CD4-positive, alpha-beta T cell (primary cell): ENCODE results near the gene PTPRD. TPM values are rescaled to one million over a fixed set of nuclear protein-coding genes. Genes with fewer than 3 reads are reported as not detected.

ENCODE experiments used
- ATAC-seq: fragments of 200-7000 bp; cut with Tn5 transposase; one replicate; pipeline ENCODE4 v1.10.0; 2022; ENCODE audit warnings: mild to moderate bottlenecking; ENCODE audit not compliant: poor library complexity
- CTCF ChIA-PET: fragments of 350-600 bp; sonication (Branson Sonifier 250); formaldehyde crosslinking; loops from one replicate; lab custom pipeline; 2021; ENCODE audit warnings: antibody characterized with exemption, inconsistent platforms; lab: Charles Lee
- POLR2A ChIA-PET: fragments of 350-600 bp; sonication (Branson Sonifier 250); formaldehyde crosslinking; loops from one replicate; lab custom pipeline; 2021; ENCODE audit warnings: antibody characterized with exemption, inconsistent platforms; lab: Charles Lee
- DNase-seq, 14 experiments: peaks; one replicate each; pipeline ENCODE4 v3.0.0-alpha.2; 2013 to 2020; ENCODE audit warnings: mixed read lengths in 2 of 14
- H3K27ac ChIP-seq, 2 donors: one replicate each; pipeline versions ENCODE4 v1.5.1 to v1.7.0; 2013; ENCODE audit warnings: low read length in 2 of 2, low read depth in 1 of 2, mild to moderate bottlenecking in 1 of 2
- H3K27me3 ChIP-seq, 2 experiments: 1 replicate in 1 of 2; 2 replicates in 1 of 2; pipeline versions ENCODE4 v1.6.1 to v1.7.0; 2013; ENCODE audit warnings: low read length in 2 of 2, control low read depth in 1 of 2, mild to moderate bottlenecking in 1 of 2, moderate library complexity in 1 of 2; ENCODE audit not compliant: insufficient read depth in 2 of 2, control insufficient read depth in 1 of 2
- H3K36me3 ChIP-seq: one replicate; pipeline ENCODE4 v1.6.1; 2013; ENCODE audit warnings: low read length, control low read depth; ENCODE audit not compliant: insufficient read depth
- H3K4me1 ChIP-seq: one replicate; pipeline ENCODE4 v1.6.1; 2013; ENCODE audit warnings: low read length, control low read depth; ENCODE audit not compliant: insufficient read depth
- H3K4me3 ChIP-seq: one replicate; pipeline ENCODE4 v1.5.1; 2013; ENCODE audit warnings: mild to moderate bottlenecking, low read length, moderate library complexity
- H3K9me3 ChIP-seq, 2 experiments: 1 replicate in 1 of 2; 2 replicates in 1 of 2; pipeline versions ENCODE4 v1.6.1 to v1.7.0; 2013; ENCODE audit warnings: low read length in 2 of 2, mild to moderate bottlenecking in 2 of 2, control low read depth in 1 of 2, moderate library complexity in 1 of 2; ENCODE audit not compliant: control insufficient read depth in 1 of 2, insufficient read depth in 1 of 2
- H3K27ac Mint-ChIP-seq: one replicate; pipeline ENCODE4 v1.8.0; 2020; ENCODE audit warnings: mixed read lengths
- H3K27me3 Mint-ChIP-seq: one replicate; pipeline ENCODE4 v1.8.0; 2021; ENCODE audit warnings: mixed read lengths
- H3K36me3 Mint-ChIP-seq: one replicate; pipeline ENCODE4 v1.8.0; 2021; ENCODE audit warnings: low read depth, mixed read lengths
- H3K4me1 Mint-ChIP-seq: one replicate; pipeline ENCODE4 v1.8.0; 2021; ENCODE audit warnings: low read depth, mixed read lengths
- H3K4me3 Mint-ChIP-seq: one replicate; pipeline ENCODE4 v1.8.0; 2020; ENCODE audit warnings: mild to moderate bottlenecking, mixed read lengths
- H3K9me3 Mint-ChIP-seq: one replicate; pipeline ENCODE4 v1.8.0; 2020; ENCODE audit warnings: mixed read lengths
- intact Hi-C, 2 experiments: fragments of 100-400 bp; cut with DNase I in 1 of 2; cut with micrococcal nuclease in 1 of 2; formaldehyde crosslinking; loops; one replicate each; pipeline versions ENCODE4 v1.15.1 to v1.9.0; 2023 to 2025; cut with DNase I, micrococcal nuclease
- total RNA-seq, 174 experiments: library from RNA in 2 of 174; stranded (reverse) in 2 of 174; gene quantifications; one replicate each; pipeline ENCODE4 v1.2.3 and lab custom pipeline; 2021 to 2026
- TF ChIP-seq, protein P1 (sequence below): fragments of 200-600 bp; IDR thresholded peaks from one replicate; pipeline ENCODE4 v1.8.0; 2022; ENCODE audit warnings: antibody characterized with exemption, mild to moderate bottlenecking

The PTPRD gene
- total RNA-seq, 2 experiments from 2014 or later = not detected

DNA sequence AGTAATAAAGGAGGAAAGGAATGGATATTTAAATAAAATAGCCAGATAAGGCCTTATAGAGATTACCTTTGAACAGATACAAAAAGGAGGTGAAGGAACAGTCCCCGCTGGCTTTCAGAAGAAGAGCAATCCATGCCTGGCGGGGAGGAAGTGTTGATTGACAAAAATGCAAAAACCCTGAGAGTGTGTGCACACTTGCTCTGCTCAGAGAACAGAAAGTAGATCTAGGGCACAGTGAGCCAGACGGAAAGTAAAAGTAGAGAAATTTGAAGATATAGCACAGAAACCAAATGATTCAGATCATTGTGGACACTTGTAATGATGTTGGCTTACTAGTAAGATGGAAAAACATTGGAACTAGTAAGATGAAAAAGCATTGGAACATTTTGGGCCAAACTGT is 720.6 kb downstream of the PTPRD start:
- POLR2A ChIA-PET = no interaction called here
- H3K9me3 Mint-ChIP-seq = no peaks in the 10 kb centered on the region
- H3K27ac Mint-ChIP-seq = no peak overlapping the region
- DNase-seq = no peak
- no peaks in the 10 kb centered on the region for H3K4me1 Mint-ChIP-seq
- Histone ChIP-seq H3K36me3 (no peaks in the 10 kb centered on the region), H3K4me1 (no peaks in the 10 kb centered on the region), H3K27ac (no peak overlapping the region), H3K4me3 (no peak overlapping the region), H3K9me3 (no peaks in the 10 kb centered on the region), H3K27me3 (no peaks in the 10 kb centered on the region)
- no peak overlapping the region for H3K4me3 Mint-ChIP-seq
- TF ChIP-seq, protein P1, sequence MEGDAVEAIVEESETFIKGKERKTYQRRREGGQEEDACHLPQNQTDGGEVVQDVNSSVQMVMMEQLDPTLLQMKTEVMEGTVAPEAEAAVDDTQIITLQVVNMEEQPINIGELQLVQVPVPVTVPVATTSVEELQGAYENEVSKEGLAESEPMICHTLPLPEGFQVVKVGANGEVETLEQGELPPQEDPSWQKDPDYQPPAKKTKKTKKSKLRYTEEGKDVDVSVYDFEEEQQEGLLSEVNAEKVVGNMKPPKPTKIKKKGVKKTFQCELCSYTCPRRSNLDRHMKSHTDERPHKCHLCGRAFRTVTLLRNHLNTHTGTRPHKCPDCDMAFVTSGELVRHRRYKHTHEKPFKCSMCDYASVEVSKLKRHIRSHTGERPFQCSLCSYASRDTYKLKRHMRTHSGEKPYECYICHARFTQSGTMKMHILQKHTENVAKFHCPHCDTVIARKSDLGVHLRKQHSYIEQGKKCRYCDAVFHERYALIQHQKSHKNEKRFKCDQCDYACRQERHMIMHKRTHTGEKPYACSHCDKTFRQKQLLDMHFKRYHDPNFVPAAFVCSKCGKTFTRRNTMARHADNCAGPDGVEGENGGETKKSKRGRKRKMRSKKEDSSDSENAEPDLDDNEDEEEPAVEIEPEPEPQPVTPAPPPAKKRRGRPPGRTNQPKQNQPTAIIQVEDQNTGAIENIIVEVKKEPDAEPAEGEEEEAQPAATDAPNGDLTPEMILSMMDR = no peak
- no peaks in the 10 kb centered on the region for H3K36me3 Mint-ChIP-seq
- intact Hi-C loops = no loop called here
- H3K27me3 Mint-ChIP-seq = no peaks in the 10 kb centered on the region
- CTCF ChIA-PET = no interaction called here
- no peak for ATAC-seq

GRCh38 chr9:9881692-9882091 is 731.1 kb downstream of the PTPRD start:
- intact Hi-C loops = loop anchor here in 1 of 2 experiments (10.0 kb wide), 1 partner anchor 57 kb away; no protein-coding TSS in a partner anchor
- no peaks in the 10 kb centered on the region for H3K4me1 Mint-ChIP-seq
- DNase-seq (no peak), ATAC-seq (no peak)
- H3K27ac Mint-ChIP-seq = no peak overlapping the region
- no peaks in the 10 kb centered on the region for H3K27me3 Mint-ChIP-seq
- POLR2A ChIA-PET = no interaction called here
- H3K4me3 Mint-ChIP-seq = no peak overlapping the region
- Histone ChIP-seq H3K4me1 (no peaks in the 10 kb centered on the region), H3K27me3 (no peaks in the 10 kb centered on the region), H3K36me3 (no peaks in the 10 kb centered on the region), H3K27ac (no peak overlapping the region), H3K4me3 (no peak overlapping the region), H3K9me3 (no peaks in the 10 kb centered on the region)
- CTCF ChIA-PET = interaction anchor here (0.7 kb wide), 1 partner anchor 11 kb away, joined by 3 read pairs; no protein-coding TSS in a partner anchor
- TF ChIP-seq, protein P1 = no peak
- H3K9me3 Mint-ChIP-seq = peaks cover 6% of the 10 kb centered on the region
- no peaks in the 10 kb centered on the region for H3K36me3 Mint-ChIP-seq

DNA sequence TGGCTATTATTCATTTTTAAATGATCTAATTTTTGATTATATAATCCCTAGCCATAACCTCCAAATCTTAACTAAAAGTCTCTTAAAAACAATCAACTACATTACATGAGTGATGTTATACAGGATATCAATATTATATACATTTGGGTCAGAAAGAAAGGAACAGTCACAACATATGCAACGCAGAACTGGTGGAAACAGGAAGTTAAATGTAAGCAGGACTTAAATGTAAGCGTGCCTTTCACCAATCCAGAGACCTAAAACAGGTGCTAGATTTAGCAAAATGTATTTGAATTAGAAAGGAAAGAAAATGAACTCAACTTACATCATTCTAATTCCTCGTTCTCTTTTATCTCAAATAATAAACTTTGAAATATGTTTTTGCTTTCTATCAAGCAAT is 738.5 kb downstream of the PTPRD start:
- no peak overlapping the region for H3K4me3 ChIP-seq
- no peaks in the 10 kb centered on the region for H3K4me1 Mint-ChIP-seq
- intact Hi-C loops = no loop called here
- CTCF ChIA-PET = interaction anchor here (0.6 kb wide), 1 partner anchor 43 kb away, joined by 3 read pairs; no protein-coding TSS in a partner anchor
- no peaks in the 10 kb centered on the region for H3K36me3 ChIP-seq
- H3K4me3 Mint-ChIP-seq = no peak overlapping the region
- TF ChIP-seq, protein P1 = no peak
- no peak overlapping the region for H3K27ac Mint-ChIP-seq
- DNase-seq (no peak), ATAC-seq (no peak)
- no peaks in the 10 kb centered on the region for H3K27me3 Mint-ChIP-seq
- no peaks in the 10 kb centered on the region for H3K4me1 ChIP-seq
- no peak overlapping the region for H3K27ac ChIP-seq
- POLR2A ChIA-PET = no interaction called here
- no peaks in the 10 kb centered on the region for H3K9me3 ChIP-seq
- H3K9me3 Mint-ChIP-seq = no peaks in the 10 kb centered on the region
- H3K27me3 ChIP-seq = no peaks in the 10 kb centered on the region
- no peaks in the 10 kb centered on the region for H3K36me3 Mint-ChIP-seq
